Measurements from ENCODE around the gene CATSPERD. TPM values are rescaled to one million over a fixed set of nuclear protein-coding genes. Genes with fewer than 3 reads are reported as not detected.
"Not testable (repeated sequence)": the region's sequence is repeated elsewhere in the genome, so short reads cannot be mapped to it uniquely, and the experiment has no call there.

The CATSPERD gene
- total and polyA plus RNA-seq, 8 donors: not detected

DNA sequence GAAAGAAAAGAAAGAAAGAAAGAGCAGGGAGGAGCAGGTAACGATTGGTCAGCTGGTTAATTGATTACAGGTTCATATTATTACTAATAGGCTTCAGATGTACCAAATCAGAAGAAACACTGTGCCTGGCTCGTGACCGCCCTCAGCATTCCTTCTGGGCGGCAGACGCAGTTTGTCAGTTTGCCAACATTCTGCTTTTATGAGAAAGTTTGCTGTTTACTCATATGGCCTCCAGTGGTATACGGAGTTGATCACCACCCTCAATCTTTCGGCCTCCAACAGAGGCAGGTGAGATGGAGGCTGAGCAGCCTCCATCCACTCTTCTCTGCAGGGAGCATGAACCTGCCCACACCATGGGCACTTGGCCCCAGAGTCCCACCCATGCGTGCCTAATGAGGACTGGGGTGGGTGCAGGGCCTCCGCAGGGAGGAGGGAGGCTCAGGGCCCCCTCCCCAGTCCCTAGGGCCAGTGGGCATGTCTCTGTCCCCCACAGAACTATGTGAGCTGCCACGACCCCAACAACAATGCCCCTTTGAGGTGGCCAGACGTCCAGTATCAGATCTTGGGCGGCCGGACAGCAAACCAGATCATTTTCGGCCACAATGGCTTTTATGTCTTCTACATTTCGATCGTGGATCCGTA, 55.4 kb downstream of the CATSPERD start:
- TF ChIP-seq POLR2AphosphoS5 (IDR thresholded peaks at IDR 0.05): no peak
- TF ChIP-seq, protein P1, sequence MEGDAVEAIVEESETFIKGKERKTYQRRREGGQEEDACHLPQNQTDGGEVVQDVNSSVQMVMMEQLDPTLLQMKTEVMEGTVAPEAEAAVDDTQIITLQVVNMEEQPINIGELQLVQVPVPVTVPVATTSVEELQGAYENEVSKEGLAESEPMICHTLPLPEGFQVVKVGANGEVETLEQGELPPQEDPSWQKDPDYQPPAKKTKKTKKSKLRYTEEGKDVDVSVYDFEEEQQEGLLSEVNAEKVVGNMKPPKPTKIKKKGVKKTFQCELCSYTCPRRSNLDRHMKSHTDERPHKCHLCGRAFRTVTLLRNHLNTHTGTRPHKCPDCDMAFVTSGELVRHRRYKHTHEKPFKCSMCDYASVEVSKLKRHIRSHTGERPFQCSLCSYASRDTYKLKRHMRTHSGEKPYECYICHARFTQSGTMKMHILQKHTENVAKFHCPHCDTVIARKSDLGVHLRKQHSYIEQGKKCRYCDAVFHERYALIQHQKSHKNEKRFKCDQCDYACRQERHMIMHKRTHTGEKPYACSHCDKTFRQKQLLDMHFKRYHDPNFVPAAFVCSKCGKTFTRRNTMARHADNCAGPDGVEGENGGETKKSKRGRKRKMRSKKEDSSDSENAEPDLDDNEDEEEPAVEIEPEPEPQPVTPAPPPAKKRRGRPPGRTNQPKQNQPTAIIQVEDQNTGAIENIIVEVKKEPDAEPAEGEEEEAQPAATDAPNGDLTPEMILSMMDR (IDR thresholded peaks at IDR 0.05): no peak
- TF ChIP-seq POLR2A (IDR thresholded peaks at IDR 0.05): no peak
- no peak for TF ChIP-seq EP300 (IDR thresholded peaks at IDR 0.05)
- Histone ChIP-seq H3K4me1 (peaks cover 0 to 5% (median 0%) of the 10 kb centered on the region in 4 donors), H3K27ac (no peak overlapping the region), H3K27me3 (peaks cover 0 to 7% (median 0%) of the 10 kb centered on the region in 3 donors), H3K36me3 (no peaks in the 10 kb centered on the region), H3K4me3 (no peak overlapping the region), H3K9me3 (no peaks in the 10 kb centered on the region)
- no peak for DNase-seq
- intact Hi-C loops (cut with DNase I; ENCODE audit: low total_unique reads): no loop called here
- WGBS, 5 donors: 55 to 64% (median 58%) methylated on average over 17 of the region's 17 CpGs

DNA sequence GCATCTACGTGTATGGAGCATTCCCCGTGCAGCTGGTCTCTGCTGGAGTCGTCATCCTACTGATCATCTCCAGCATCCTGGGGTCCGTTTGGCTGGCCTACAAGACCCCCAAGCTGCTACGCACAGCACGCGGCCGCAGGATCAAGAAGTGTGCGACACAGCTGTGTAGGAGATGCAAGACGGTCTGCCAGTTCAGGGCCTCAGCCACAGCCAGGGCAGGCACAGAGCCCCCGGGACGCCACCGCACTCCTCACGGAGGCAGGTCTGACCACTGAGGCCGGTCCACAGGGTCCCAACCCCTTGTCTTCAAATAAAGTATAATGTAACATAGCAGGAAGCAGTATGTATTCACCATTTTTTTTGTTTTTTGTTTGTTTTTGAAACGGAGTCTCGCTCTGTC, 58.0 kb downstream of the CATSPERD start:
- peaks cover 0 to 5% (median 0%) of the 10 kb centered on the region in 4 donors for H3K4me1 ChIP-seq
- no peak overlapping the region for H3K27ac ChIP-seq
- no peak for TF ChIP-seq EP300 (IDR thresholded peaks at IDR 0.05)
- H3K36me3 ChIP-seq: peaks cover 0 to 10% (median 4%) of the 10 kb centered on the region in 4 donors
- DNase-seq: no peak
- intact Hi-C loops (cut with DNase I; ENCODE audit: low total_unique reads): no loop called here
- H3K4me3 ChIP-seq: no peak overlapping the region
- H3K27me3 ChIP-seq: no peaks in the 10 kb centered on the region
- 81 to 89% (median 86%) methylated on average over 17 of the region's 17 CpGs for WGBS, 5 donors
- H3K9me3 ChIP-seq: no peaks in the 10 kb centered on the region

DNA sequence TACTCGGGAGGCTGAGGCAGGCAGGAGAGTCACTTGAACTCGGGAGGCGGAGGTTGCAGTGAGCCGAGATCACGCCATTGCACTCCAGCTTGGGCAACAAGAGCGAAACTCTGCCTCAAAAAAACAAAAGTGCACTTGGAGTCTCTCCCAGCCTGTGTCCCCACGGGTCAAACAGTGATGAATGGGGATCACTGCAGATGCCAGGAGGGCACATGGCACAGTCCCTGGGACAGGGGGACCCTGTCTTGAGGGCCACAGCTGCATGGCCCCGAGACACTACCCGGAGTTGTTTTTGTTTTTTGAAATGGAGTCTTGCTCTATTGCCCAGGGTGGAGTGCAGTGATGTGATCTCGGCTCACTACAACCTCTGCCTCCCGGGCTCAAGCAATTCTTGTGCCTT, 60.5 kb downstream of the CATSPERD start:
- H3K4me1 ChIP-seq; intact Hi-C loops (cut with DNase I; ENCODE audit: low total_unique reads); H3K4me3 ChIP-seq; H3K9me3 ChIP-seq; DNase-seq; H3K27me3 ChIP-seq; H3K27ac ChIP-seq: not testable (repeated sequence)
- peaks cover 12 to 35% (median 29%) of the 10 kb centered on the region in 4 donors for H3K36me3 ChIP-seq
- WGBS, 5 donors: 82 to 89% (median 88%) methylated on average over 10 to 11 of the region's 11 CpGs

DNA sequence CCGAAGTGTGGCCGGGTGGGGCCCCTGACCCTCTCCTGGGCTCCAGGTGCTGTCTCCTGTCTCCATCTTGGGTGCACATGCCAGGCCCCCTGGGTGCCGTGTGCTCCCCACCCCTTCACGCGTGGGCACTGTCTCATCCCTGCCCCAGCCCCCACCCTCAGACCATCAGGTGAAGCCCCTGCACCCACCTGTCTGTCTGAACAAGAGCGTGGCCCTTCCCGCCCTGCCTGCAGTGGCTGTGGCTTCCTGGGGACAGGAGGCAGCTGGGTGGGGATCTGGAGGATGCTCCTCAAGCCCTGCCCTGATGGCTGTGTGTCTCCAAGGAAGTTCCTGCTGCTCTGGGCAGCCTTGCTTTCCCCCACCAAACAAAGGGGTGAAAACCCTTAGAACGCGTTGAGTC, 61.9 kb downstream of the CATSPERD start:
- WGBS, 5 donors: 79 to 85% (median 82%) methylated on average over 3 to 9 of the region's 9 CpGs

DNA sequence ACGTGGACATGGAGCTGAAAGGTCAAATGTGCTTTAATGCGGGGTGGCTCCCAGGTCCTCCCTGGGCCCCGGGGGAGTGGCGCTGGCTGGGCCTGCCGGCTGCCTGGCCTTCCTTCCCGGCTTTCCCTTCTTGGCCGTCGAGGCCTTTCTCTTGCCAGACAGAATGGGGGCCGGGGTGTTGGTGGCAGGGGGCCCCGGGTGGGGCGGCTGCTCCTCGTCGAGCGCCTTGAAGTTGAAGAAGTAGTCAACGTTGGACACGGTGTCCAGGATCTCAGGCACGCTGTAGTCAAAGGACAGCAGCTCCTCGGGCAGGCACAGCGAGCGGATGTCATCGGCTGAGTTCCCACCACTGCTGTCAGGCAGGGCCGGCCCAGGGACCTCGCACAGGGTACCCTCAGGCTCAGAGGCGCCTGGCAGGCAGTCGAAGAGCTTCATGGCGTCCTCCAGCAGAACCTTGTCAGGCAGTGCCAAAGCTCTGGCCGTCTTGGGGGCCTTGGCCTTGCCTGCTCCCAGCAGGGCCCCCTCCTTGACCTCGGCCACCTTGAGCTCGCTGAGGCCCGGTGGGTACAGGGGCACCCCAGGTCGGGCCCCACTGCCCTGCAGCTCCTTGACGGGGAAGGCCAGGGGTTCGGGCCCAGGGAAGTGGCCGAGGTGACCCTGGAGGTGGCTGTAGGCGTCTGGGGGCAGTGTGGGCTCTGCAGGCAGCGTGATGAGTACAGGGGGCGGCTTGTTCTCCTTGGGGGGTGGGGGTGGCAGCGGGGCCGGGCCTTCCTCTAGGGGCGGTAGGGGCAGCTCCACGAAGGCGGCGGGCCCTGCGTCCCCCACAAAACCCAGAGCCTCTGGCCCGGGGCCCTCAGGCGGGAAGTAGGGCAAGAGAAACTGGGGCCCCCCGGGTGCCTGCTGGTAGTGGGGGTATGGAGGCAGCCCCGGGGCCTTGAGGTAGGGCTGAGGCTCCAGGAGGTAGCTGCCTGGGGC, 62.8 kb downstream of the CATSPERD start:
- H3K4me1 ChIP-seq: no peaks in the 10 kb centered on the region
- H3K27ac ChIP-seq: no peak overlapping the region
- H3K9me3 ChIP-seq: no peaks in the 10 kb centered on the region
- H3K4me3 ChIP-seq: no peak overlapping the region
- no peak for TF ChIP-seq POLR2A (IDR thresholded peaks at IDR 0.05)
- no peak for TF ChIP-seq EP300 (IDR thresholded peaks at IDR 0.05)
- TF ChIP-seq, protein P1 (IDR thresholded peaks at IDR 0.05): no peak
- H3K36me3 ChIP-seq: peaks cover 35 to 58% (median 52%) of the 10 kb centered on the region in 4 donors
- intact Hi-C loops (cut with DNase I; ENCODE audit: low total_unique reads): no loop called here
- no peaks in the 10 kb centered on the region for H3K27me3 ChIP-seq
- 73 to 85% (median 81%) methylated on average over 33 to 48 of the region's 48 CpGs for WGBS, 5 donors
- no peak for DNase-seq

More for the DNA sequence above, 61.9 kb downstream of the CATSPERD start:
- Histone ChIP-seq H3K4me1 (no peaks in the 10 kb centered on the region), H3K27me3 (no peaks in the 10 kb centered on the region), H3K36me3 (peaks cover 26 to 49% (median 43%) of the 10 kb centered on the region in 4 donors), H3K9me3 (no peaks in the 10 kb centered on the region), H3K27ac (no peak overlapping the region), H3K4me3 (no peak overlapping the region)
- intact Hi-C loops (cut with DNase I; ENCODE audit: low total_unique reads): no loop called here
- TF ChIP-seq, protein P1 (IDR thresholded peaks at IDR 0.05): no peak
- TF ChIP-seq POLR2A (IDR thresholded peaks at IDR 0.05) (no peak), POLR2AphosphoS5 (IDR thresholded peaks at IDR 0.05) (no peak), EP300 (IDR thresholded peaks at IDR 0.05) (no peak)
- DNase-seq: no peak
